Activated T-helper 17 cell treated with anti-CD3 and anti-CD28 coated beads, Interleukin-2, amount 50 U/mL, for 72 hours (primary cell): Measurements from ENCODE around the gene MAP3K1. TPM values are rescaled to one million over a fixed set of nuclear protein-coding genes. Genes with fewer than 3 reads are reported as not detected.
"Not testable (repeated sequence)": the region's sequence is repeated elsewhere in the genome, so short reads cannot be mapped to it uniquely, and the experiment has no call there.

Experiments used
- ATAC-seq: fragments of 150-1000 bp; cut with Tn5 transposase; replicated peaks from 2 replicates; pipeline ENCODE4 v1.10.0; 2021; ENCODE audit warnings: mild to moderate bottlenecking, moderate library complexity
- H3K27ac Mint-ChIP-seq: one replicate; pipeline ENCODE4 v1.8.0; 2022; ENCODE audit warnings: mixed read lengths
- H3K27me3 Mint-ChIP-seq: one replicate; pipeline ENCODE4 v1.8.0; 2022; ENCODE audit warnings: mixed read lengths
- H3K36me3 Mint-ChIP-seq: one replicate; pipeline ENCODE4 v1.8.0; 2022; ENCODE audit warnings: low read depth, mild to moderate bottlenecking, mixed read lengths
- H3K4me1 Mint-ChIP-seq: one replicate; pipeline ENCODE4 v1.8.0; 2022; ENCODE audit warnings: mixed read lengths
- H3K4me3 Mint-ChIP-seq: one replicate; pipeline ENCODE4 v1.8.0; 2022; ENCODE audit warnings: mild to moderate bottlenecking, mixed read lengths
- H3K9me3 Mint-ChIP-seq: one replicate; pipeline ENCODE4 v1.8.0; 2022; ENCODE audit warnings: mixed read lengths
- total RNA-seq, 2 donors: library from RNA; stranded (reverse); gene quantifications; one replicate each; pipeline ENCODE4 v1.2.3, GENCODE V29; 2022

Gene MAP3K1
- total RNA-seq, 2 donors from 2014 or later, result 26.5 to 29.1 TPM

- H3K4me1 Mint-ChIP-seq, result peaks cover 2% of the 10 kb centered on the region
- no peak overlapping the region for H3K4me3 Mint-ChIP-seq
- no peaks in the 10 kb centered on the region for H3K27me3 Mint-ChIP-seq
- no peak for ATAC-seq
- H3K9me3 Mint-ChIP-seq, result no peaks in the 10 kb centered on the region
- no peaks in the 10 kb centered on the region for H3K36me3 Mint-ChIP-seq
- no peak overlapping the region for H3K27ac Mint-ChIP-seq
Measured at GRCh38 chr5:56807679-56808078, 7.7 kb upstream of the MAP3K1 start.

GRCh38 chr5:56808211-56808610 is 7.1 kb upstream of the MAP3K1 start:
- H3K36me3 Mint-ChIP-seq, result no peaks in the 10 kb centered on the region
- ATAC-seq, result no peak
- no peaks in the 10 kb centered on the region for H3K9me3 Mint-ChIP-seq
- no peaks in the 10 kb centered on the region for H3K27me3 Mint-ChIP-seq
- H3K4me1 Mint-ChIP-seq, result peaks cover 5% of the 10 kb centered on the region
- H3K27ac Mint-ChIP-seq, result no peak overlapping the region
- no peak overlapping the region for H3K4me3 Mint-ChIP-seq

GRCh38 chr5:56810826-56811225 is 4.5 kb upstream of the MAP3K1 start:
- no peak for ATAC-seq
- peaks cover 9% of the 10 kb centered on the region for H3K4me1 Mint-ChIP-seq
- H3K36me3 Mint-ChIP-seq, result peaks cover 6% of the 10 kb centered on the region

GRCh38 chr5:56812110-56812509 is 3.2 kb upstream of the MAP3K1 start:
- Mint-ChIP-seq H3K4me3 (no peak overlapping the region), H3K4me1 (peaks cover 9% of the 10 kb centered on the region), H3K36me3 (peaks cover 11% of the 10 kb centered on the region), H3K9me3 (no peaks in the 10 kb centered on the region), H3K27ac (no peak overlapping the region), H3K27me3 (no peaks in the 10 kb centered on the region)
- ATAC-seq, result no peak

More at GRCh38 chr5:56810826-56811225, 4.5 kb upstream of the MAP3K1 start:
- H3K27me3 Mint-ChIP-seq, result no peaks in the 10 kb centered on the region
- no peak overlapping the region for H3K27ac Mint-ChIP-seq
- H3K9me3 Mint-ChIP-seq, result no peaks in the 10 kb centered on the region
- H3K4me3 Mint-ChIP-seq, result no peak overlapping the region

GRCh38 chr5:56813302-56813701 is 2.0 kb upstream of the MAP3K1 start:
- Mint-ChIP-seq H3K27me3 (no peaks in the 10 kb centered on the region), H3K4me3 (peak overlapping the region; percentile 95), H3K9me3 (no peaks in the 10 kb centered on the region), H3K27ac (peak overlapping the region; percentile 94), H3K4me1 (peaks cover 12% of the 10 kb centered on the region), H3K36me3 (peaks cover 17% of the 10 kb centered on the region)
- peak; percentile 10 for ATAC-seq

- peak overlapping the region; percentile 95 for H3K4me3 Mint-ChIP-seq
- H3K4me1 Mint-ChIP-seq, result peaks cover 17% of the 10 kb centered on the region
Measured at GRCh38 chr5:56814361-56814962, 887 bp upstream of the MAP3K1 start.

GRCh38 chr5:56815658-56816545 is 553 bp downstream of the MAP3K1 start:
- no peaks in the 10 kb centered on the region for H3K9me3 Mint-ChIP-seq
- peaks cover 27% of the 10 kb centered on the region for H3K4me1 Mint-ChIP-seq
- no peaks in the 10 kb centered on the region for H3K27me3 Mint-ChIP-seq
- H3K36me3 Mint-ChIP-seq, result peaks cover 29% of the 10 kb centered on the region
- peak overlapping the region; percentile 100 for H3K4me3 Mint-ChIP-seq
- peak; percentile 37 for ATAC-seq
- peak overlapping the region; percentile 93 for H3K27ac Mint-ChIP-seq

More at GRCh38 chr5:56814361-56814962, 887 bp upstream of the MAP3K1 start:
- Mint-ChIP-seq H3K9me3 (no peaks in the 10 kb centered on the region), H3K36me3 (peaks cover 23% of the 10 kb centered on the region), H3K27ac (peak overlapping the region; percentile 94), H3K27me3 (no peaks in the 10 kb centered on the region)
- peak; percentile 45 for ATAC-seq

- peak overlapping the region; percentile 93 for H3K27ac Mint-ChIP-seq
- peak; percentile 66 for ATAC-seq
- H3K9me3 Mint-ChIP-seq, result no peaks in the 10 kb centered on the region
- H3K27me3 Mint-ChIP-seq, result no peaks in the 10 kb centered on the region
- peaks cover 32% of the 10 kb centered on the region for H3K4me1 Mint-ChIP-seq
- H3K4me3 Mint-ChIP-seq, result peak overlapping the region; percentile 100
- peaks cover 33% of the 10 kb centered on the region for H3K36me3 Mint-ChIP-seq
Measured at GRCh38 chr5:56816546-56817081, 1.3 kb downstream of the MAP3K1 start.

- H3K9me3 Mint-ChIP-seq, result no peaks in the 10 kb centered on the region
- no peaks in the 10 kb centered on the region for H3K27me3 Mint-ChIP-seq
- peaks cover 36% of the 10 kb centered on the region for H3K36me3 Mint-ChIP-seq
- H3K27ac Mint-ChIP-seq, result peak overlapping the region; percentile 93
- peaks cover 34% of the 10 kb centered on the region for H3K4me1 Mint-ChIP-seq
- ATAC-seq, result no peak
- peak overlapping the region; percentile 100 for H3K4me3 Mint-ChIP-seq
Measured at GRCh38 chr5:56817263-56818014, 2.1 kb downstream of the MAP3K1 start.

- Mint-ChIP-seq H3K27me3 (no peaks in the 10 kb centered on the region), H3K27ac (peak overlapping the region; percentile 80), H3K4me1 (peaks cover 41% of the 10 kb centered on the region), H3K36me3 (peaks cover 47% of the 10 kb centered on the region), H3K9me3 (no peaks in the 10 kb centered on the region), H3K4me3 (peak overlapping the region; percentile 100)
- ATAC-seq, result no peak
Measured at GRCh38 chr5:56818450-56819037, 3.2 kb downstream of the MAP3K1 start.

GRCh38 chr5:56819060-56819881 is 3.9 kb downstream of the MAP3K1 start:
- no peak for ATAC-seq
- Mint-ChIP-seq H3K36me3 (peaks cover 46% of the 10 kb centered on the region), H3K4me3 (peak overlapping the region; percentile 100), H3K9me3 (no peaks in the 10 kb centered on the region), H3K27ac (peak overlapping the region; percentile 80), H3K27me3 (no peaks in the 10 kb centered on the region), H3K4me1 (peaks cover 43% of the 10 kb centered on the region)

GRCh38 chr5:56821868-56822267 is 6.5 kb downstream of the MAP3K1 start:
- not testable (repeated sequence) for H3K27me3 Mint-ChIP-seq

GRCh38 chr5:56822981-56823380 is 7.6 kb downstream of the MAP3K1 start:
- peak overlapping the region; percentile 56 for H3K27ac Mint-ChIP-seq
- ATAC-seq, result no peak
- no peaks in the 10 kb centered on the region for H3K27me3 Mint-ChIP-seq
- peaks cover 63% of the 10 kb centered on the region for H3K4me1 Mint-ChIP-seq
- peak overlapping the region; percentile 67 for H3K4me3 Mint-ChIP-seq
- H3K36me3 Mint-ChIP-seq, result peaks cover 31% of the 10 kb centered on the region
- no peaks in the 10 kb centered on the region for H3K9me3 Mint-ChIP-seq

More at GRCh38 chr5:56821868-56822267, 6.5 kb downstream of the MAP3K1 start:
- not testable (repeated sequence) for H3K27ac Mint-ChIP-seq, ATAC-seq, H3K9me3 Mint-ChIP-seq
- H3K4me3 Mint-ChIP-seq, result peak overlapping the region; percentile 67
- peaks cover 62% of the 10 kb centered on the region for H3K4me1 Mint-ChIP-seq
- peaks cover 40% of the 10 kb centered on the region for H3K36me3 Mint-ChIP-seq
